ENCODE data around the gene DDX10.

The DDX10 gene

GRCh38 chr11:108654994-108655631 lies 9.8 kb upstream of the DDX10 start:
- DNase-seq = peak in 8 of 51 donors; percentile 2 to 19 (median 4)

- DNase-seq = no peak
Observed at GRCh38 chr11:108662700-108663099, 2.2 kb upstream of the DDX10 start.

- no peak for DNase-seq
Observed at GRCh38 chr11:108663154-108663877, 1.6 kb upstream of the DDX10 start.

- DNase-seq = no peak
Observed at GRCh38 chr11:108666373-108666772, 1.5 kb downstream of the DDX10 start.

- DNase-seq = no peak
Observed at GRCh38 chr11:108669286-108669685, 4.4 kb downstream of the DDX10 start.

- no peak for DNase-seq
Observed at GRCh38 chr11:108669711-108670110, 4.8 kb downstream of the DDX10 start.

- no peak for DNase-seq
Observed at GRCh38 chr11:108670451-108670850, 5.6 kb downstream of the DDX10 start.

GRCh38 chr11:108672113-108672512 lies 7.2 kb downstream of the DDX10 start:
- peak in 1 of 51 donors; percentile 29 for DNase-seq

GRCh38 chr11:108672786-108673185 lies 7.9 kb downstream of the DDX10 start:
- no peak for DNase-seq

GRCh38 chr11:108679045-108679444 lies 14.2 kb downstream of the DDX10 start:
- DNase-seq = no peak

- no peak for DNase-seq
Observed at GRCh38 chr11:108680271-108680670, 15.4 kb downstream of the DDX10 start.

GRCh38 chr11:108685419-108686130 lies 20.7 kb downstream of the DDX10 start:
- no peak for DNase-seq

- DNase-seq = no peak
Observed at GRCh38 chr11:108693852-108694251, 29.0 kb downstream of the DDX10 start.

- no peak for DNase-seq
Observed at GRCh38 chr11:108694846-108695245, 30.0 kb downstream of the DDX10 start.

- DNase-seq = peak in 28 of 51 donors; percentile 1 to 64 (median 18)
Observed at GRCh38 chr11:108697872-108698473, 33.1 kb downstream of the DDX10 start.

GRCh38 chr11:108698844-108699642 lies 34.2 kb downstream of the DDX10 start:
- no peak for DNase-seq

- DNase-seq = no peak
Observed at GRCh38 chr11:108703916-108704315, 39.0 kb downstream of the DDX10 start.

- no peak for DNase-seq
Observed at GRCh38 chr11:108705061-108705460, 40.2 kb downstream of the DDX10 start.

- no peak for DNase-seq
Observed at GRCh38 chr11:108708173-108708572, 43.3 kb downstream of the DDX10 start.

- DNase-seq = no peak
Observed at GRCh38 chr11:108709741-108710140, 44.9 kb downstream of the DDX10 start.

GRCh38 chr11:108713076-108713790 lies 48.4 kb downstream of the DDX10 start:
- DNase-seq = no peak

Data from hypothalamus (tissue), 51 donors.